Panc1 (cell line): ENCODE data around the gene H6PD.

Experiments used
- POLR2AphosphoS5 ChIP-seq: IDR thresholded peaks from 2 replicates; pipeline ENCODE4 v1.6.1; 2012; ENCODE audit warnings: mild to moderate bottlenecking, low read depth, low read length, moderate library complexity
- TCF7L2 ChIP-seq: IDR thresholded peaks from 2 replicates; pipeline ENCODE4 v1.6.1; 2011; ENCODE audit warnings: mild to moderate bottlenecking, low read depth, low read length, inconsistent platforms
- TF ChIP-seq, protein P1 (sequence below): fragments of 450-650 bp; IDR thresholded peaks from 2 replicates; pipeline ENCODE4 v1.5.1; 2017; ENCODE audit warnings: mild to moderate bottlenecking
- TF ChIP-seq, protein P2 (sequence below), 2 experiments: IDR thresholded peaks; 2 replicates each; pipeline ENCODE4 v1.6.1; 2011 to 2012; ENCODE audit warnings: low read depth in 2 of 2, control low read depth in 1 of 2, low read length in 1 of 2, mild to moderate bottlenecking in 1 of 2, moderate library complexity in 1 of 2; ENCODE audit not compliant: insufficient read depth in 1 of 2

DNA sequence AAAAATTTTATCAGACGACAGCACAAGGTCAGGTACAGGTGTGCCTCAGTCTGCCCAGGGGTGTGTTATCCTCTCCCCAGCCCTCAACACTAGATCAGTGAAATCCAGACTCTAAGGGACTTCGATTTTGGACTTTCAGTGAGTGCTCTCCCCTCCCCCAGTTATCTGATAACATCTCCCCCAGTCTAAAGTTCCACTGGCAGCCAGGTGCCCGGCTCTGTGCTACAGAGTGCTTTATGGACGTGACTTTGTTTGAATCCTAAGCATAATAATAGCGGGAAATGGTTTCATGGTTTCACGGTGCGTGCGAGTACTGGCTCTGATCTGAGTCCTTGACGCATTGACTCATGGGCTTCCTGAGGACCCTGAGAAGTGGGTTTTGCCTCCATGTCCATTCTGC, 61.3 kb downstream of the H6PD start:
- TF ChIP-seq, protein P1, sequence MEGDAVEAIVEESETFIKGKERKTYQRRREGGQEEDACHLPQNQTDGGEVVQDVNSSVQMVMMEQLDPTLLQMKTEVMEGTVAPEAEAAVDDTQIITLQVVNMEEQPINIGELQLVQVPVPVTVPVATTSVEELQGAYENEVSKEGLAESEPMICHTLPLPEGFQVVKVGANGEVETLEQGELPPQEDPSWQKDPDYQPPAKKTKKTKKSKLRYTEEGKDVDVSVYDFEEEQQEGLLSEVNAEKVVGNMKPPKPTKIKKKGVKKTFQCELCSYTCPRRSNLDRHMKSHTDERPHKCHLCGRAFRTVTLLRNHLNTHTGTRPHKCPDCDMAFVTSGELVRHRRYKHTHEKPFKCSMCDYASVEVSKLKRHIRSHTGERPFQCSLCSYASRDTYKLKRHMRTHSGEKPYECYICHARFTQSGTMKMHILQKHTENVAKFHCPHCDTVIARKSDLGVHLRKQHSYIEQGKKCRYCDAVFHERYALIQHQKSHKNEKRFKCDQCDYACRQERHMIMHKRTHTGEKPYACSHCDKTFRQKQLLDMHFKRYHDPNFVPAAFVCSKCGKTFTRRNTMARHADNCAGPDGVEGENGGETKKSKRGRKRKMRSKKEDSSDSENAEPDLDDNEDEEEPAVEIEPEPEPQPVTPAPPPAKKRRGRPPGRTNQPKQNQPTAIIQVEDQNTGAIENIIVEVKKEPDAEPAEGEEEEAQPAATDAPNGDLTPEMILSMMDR = no peak
- no peak for TF ChIP-seq POLR2AphosphoS5
- TF ChIP-seq, protein P2, sequence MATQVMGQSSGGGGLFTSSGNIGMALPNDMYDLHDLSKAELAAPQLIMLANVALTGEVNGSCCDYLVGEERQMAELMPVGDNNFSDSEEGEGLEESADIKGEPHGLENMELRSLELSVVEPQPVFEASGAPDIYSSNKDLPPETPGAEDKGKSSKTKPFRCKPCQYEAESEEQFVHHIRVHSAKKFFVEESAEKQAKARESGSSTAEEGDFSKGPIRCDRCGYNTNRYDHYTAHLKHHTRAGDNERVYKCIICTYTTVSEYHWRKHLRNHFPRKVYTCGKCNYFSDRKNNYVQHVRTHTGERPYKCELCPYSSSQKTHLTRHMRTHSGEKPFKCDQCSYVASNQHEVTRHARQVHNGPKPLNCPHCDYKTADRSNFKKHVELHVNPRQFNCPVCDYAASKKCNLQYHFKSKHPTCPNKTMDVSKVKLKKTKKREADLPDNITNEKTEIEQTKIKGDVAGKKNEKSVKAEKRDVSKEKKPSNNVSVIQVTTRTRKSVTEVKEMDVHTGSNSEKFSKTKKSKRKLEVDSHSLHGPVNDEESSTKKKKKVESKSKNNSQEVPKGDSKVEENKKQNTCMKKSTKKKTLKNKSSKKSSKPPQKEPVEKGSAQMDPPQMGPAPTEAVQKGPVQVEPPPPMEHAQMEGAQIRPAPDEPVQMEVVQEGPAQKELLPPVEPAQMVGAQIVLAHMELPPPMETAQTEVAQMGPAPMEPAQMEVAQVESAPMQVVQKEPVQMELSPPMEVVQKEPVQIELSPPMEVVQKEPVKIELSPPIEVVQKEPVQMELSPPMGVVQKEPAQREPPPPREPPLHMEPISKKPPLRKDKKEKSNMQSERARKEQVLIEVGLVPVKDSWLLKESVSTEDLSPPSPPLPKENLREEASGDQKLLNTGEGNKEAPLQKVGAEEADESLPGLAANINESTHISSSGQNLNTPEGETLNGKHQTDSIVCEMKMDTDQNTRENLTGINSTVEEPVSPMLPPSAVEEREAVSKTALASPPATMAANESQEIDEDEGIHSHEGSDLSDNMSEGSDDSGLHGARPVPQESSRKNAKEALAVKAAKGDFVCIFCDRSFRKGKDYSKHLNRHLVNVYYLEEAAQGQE (IDR thresholded peaks at IDR 0.05; ENCODE audit: insufficient read depth in 1 of 2, low read depth in 2 of 2, low read length in 1 of 2) = no peak
- TF ChIP-seq TCF7L2 = no peak
